ENCODE results near the gene MNAT1.

- TF ChIP-seq CTCF (IDR thresholded peaks at IDR 0.05) (no peak), POLR2A (IDR thresholded peaks at IDR 0.05) (no peak), POLR2AphosphoS5 (IDR thresholded peaks at IDR 0.05) (peak in 2 of 3 donors; percentile 77 to 80)
These were observed 127.7 kb downstream of the MNAT1 start for GRCh38 chr14:60862283-60862682.

Measured in transverse colon (tissue), 4 donors.